ENCODE results near the gene CAPNS1. TPM values are rescaled to one million over a fixed set of nuclear protein-coding genes. Genes with fewer than 3 reads are reported as not detected.
"Not testable (repeated sequence)": the region's sequence is repeated elsewhere in the genome, so short reads cannot be mapped to it uniquely, and the experiment has no call there.

Gene CAPNS1
- total RNA-seq, 2 donors from 2014 or later, result 757 to 814 TPM

- intact Hi-C loops (cut with DNase I, micrococcal nuclease), result no loop called here
- DNase-seq, result no peak
- no peak for ATAC-seq
These were observed 43.4 kb downstream of the CAPNS1 start for GRCh38 chr19:36183245-36183628.

GRCh38 chr19:36186722-36187121 is 46.9 kb downstream of the CAPNS1 start:
- DNase-seq; ATAC-seq; intact Hi-C loops (cut with DNase I, micrococcal nuclease): not testable (repeated sequence)

- intact Hi-C loops (cut with DNase I, micrococcal nuclease), result no loop called here
These were observed 56.4 kb downstream of the CAPNS1 start for GRCh38 chr19:36196249-36196648.

GRCh38 chr19:36198119-36198518 is 58.3 kb downstream of the CAPNS1 start:
- no peak for DNase-seq
- intact Hi-C loops (cut with DNase I, micrococcal nuclease), result no loop called here
- no peak for ATAC-seq

More at GRCh38 chr19:36196249-36196648, 56.4 kb downstream of the CAPNS1 start:
- DNase-seq, result no peak
- ATAC-seq, result no peak

Other genes starting within 250 kb of the CAPNS1 start
- 10 to 100 TPM; 10.0 to 10.1 TPM for gene NFKBID, start 239.5 kb upstream of the CAPNS1 start, total RNA-seq
- 1 to 10 TPM; 1.0 to 6.1 TPM for gene HCST, start 237.5 kb upstream of the CAPNS1 start, total RNA-seq
- 10 to 100 TPM in 1 of 2 donors, 1 to 10 TPM in 1; 8.2 to 41.3 TPM for gene TYROBP, start 231.8 kb upstream of the CAPNS1 start, total RNA-seq
- 10 to 100 TPM; 12.5 to 14.7 TPM for gene LRFN3, start 203.7 kb upstream of the CAPNS1 start, total RNA-seq
- 10 to 100 TPM; 19.6 to 20.0 TPM for gene SDHAF1, start 144.9 kb upstream of the CAPNS1 start, total RNA-seq
- 1 to 10 TPM; 6.5 to 9.0 TPM for gene SYNE4, start 131.3 kb upstream of the CAPNS1 start, total RNA-seq
- 10 to 100 TPM; 15.3 to 22.1 TPM for gene ALKBH6, start 125.9 kb upstream of the CAPNS1 start, total RNA-seq
- gene CLIP3, start 107.2 kb upstream of the CAPNS1 start, total RNA-seq, result 10 to 100 TPM in 1 of 2 donors, 1 to 10 TPM in 1; 3.1 to 10.6 TPM
- gene THAP8, start 85.8 kb upstream of the CAPNS1 start, total RNA-seq, result 1 to 10 TPM; 3.6 to 4.5 TPM
- 1 to 10 TPM in 1 of 2 donors, under 1 TPM in 1; 0.84 to 4.5 TPM for gene WDR62, start 85.2 kb upstream of the CAPNS1 start, total RNA-seq
- not detected for gene OVOL3, start 28.9 kb upstream of the CAPNS1 start, total RNA-seq
- gene POLR2I, start 25.2 kb upstream of the CAPNS1 start, total RNA-seq, result 10 to 100 TPM; 39.4 to 42.7 TPM
- 100 to 1,000 TPM in 1 of 2 donors, 10 to 100 TPM in 1; 90.0 to 102 TPM for gene TBCB, start 24.6 kb upstream of the CAPNS1 start, total RNA-seq
- gene COX7A1, start 12.4 kb downstream of the CAPNS1 start, total RNA-seq, result 10 to 100 TPM in 1 of 2 donors, 1 to 10 TPM in 1; 5.5 to 21.3 TPM
- gene ZNF565, start 74.6 kb downstream of the CAPNS1 start, total RNA-seq, result 1 to 10 TPM; 2.8 to 3.4 TPM
- 10 to 100 TPM; 33.9 to 40.6 TPM for gene ZNF146, start 75.0 kb downstream of the CAPNS1 start, total RNA-seq
- 1 to 10 TPM; 3.7 to 4.0 TPM for gene ZFP14, start 239.1 kb downstream of the CAPNS1 start, total RNA-seq

Data from left colon (tissue), 2 donors.